ENCODE data around the gene IFRD2. TPM values are rescaled to one million over a fixed set of nuclear protein-coding genes. Genes with fewer than 3 reads are reported as not detected.

Gene IFRD2
- total and polyA plus RNA-seq, 2 of the 8 experiments (the other 6 are each of a cell fraction or from before 2014, with no cell fraction given): 76.7 to 88.8 TPM

GRCh38 chr3:50300681-50301254, 8.5 kb upstream of the IFRD2 start (continued):
- TF ChIP-seq ZNF274 (IDR thresholded peaks at IDR 0.05; ENCODE audit: borderline replicate concordance, extremely low read depth, low read length) (no peak), NRF1 (IDR thresholded peaks at IDR 0.05; ENCODE audit: low read depth, low read length) (no peak)

All from H1 (cell line).